HG03066 (cell line): Measurements from ENCODE around the gene DOCK2.
"Not testable (repeated sequence)": the region's sequence is repeated elsewhere in the genome, so short reads cannot be mapped to it uniquely, and the experiment has no call there.

ENCODE experiments used
- ATAC-seq: cut with Tn5 transposase; IDR thresholded peaks from one replicate; pipeline ENCODE4 v1.9.1; 2021; ENCODE audit warnings: low read depth; ENCODE audit not compliant: unreplicated experiment

Gene DOCK2

DNA sequence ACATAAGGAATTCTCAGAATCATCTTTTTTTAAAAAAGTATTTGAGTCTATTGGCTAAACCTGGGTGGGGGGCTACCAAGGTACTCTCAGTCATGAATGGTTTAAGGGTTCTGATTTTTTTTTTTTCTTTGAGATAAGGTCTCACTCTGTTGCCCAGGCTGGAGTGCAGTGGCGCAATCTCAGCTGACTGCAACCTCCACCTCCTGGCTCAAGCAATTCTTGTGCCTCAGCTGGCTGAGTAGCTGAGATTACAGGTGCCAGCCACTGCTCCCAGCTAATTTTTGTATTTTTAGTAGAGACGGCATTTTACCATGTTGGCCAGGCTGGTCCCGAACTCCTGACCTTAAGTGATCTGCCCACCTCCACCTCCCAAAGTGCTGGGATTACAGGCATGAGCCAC lies 171.8 kb downstream of the DOCK2 start:
- not testable (repeated sequence) for ATAC-seq

DNA sequence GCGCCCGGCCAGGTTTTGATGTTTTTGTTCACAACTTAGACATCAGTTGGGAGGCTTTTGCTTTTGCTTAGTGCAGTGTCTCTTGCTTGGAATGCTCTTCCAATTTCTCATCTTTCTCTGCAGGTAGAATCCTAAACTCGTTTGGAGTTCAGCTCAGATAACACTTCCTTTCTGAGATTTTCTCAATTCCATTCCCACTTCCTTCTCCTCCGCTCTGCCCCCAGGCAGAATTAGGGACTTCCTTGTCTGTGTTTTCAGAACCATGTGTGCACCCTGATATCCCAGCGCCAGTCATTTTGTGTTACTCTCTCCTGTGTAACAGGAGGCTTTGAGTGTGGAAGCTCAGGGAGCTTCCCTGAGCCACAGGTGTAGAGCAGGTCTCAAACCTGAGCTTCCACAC lies 172.2 kb downstream of the DOCK2 start:
- ATAC-seq = no peak

DNA sequence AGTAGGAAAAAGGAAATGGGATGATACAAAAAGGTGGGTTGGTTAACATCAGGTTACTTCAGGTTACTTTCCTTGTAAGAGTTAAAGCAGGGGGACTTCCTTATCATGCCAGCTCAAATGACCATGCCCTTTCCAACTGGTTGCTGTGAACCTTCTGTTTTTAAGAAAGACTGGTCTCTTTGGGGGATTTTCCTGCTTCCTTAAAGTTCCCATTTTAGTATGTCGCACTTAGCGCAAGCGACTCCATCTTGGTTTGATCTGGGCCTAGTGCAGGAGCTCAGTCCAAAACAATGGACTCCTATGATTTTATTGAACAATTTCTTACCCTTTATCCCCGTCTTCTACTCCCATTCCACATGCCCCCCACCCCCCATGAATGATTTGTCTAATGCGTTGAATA lies 173.4 kb downstream of the DOCK2 start:
- ATAC-seq = no peak

DNA sequence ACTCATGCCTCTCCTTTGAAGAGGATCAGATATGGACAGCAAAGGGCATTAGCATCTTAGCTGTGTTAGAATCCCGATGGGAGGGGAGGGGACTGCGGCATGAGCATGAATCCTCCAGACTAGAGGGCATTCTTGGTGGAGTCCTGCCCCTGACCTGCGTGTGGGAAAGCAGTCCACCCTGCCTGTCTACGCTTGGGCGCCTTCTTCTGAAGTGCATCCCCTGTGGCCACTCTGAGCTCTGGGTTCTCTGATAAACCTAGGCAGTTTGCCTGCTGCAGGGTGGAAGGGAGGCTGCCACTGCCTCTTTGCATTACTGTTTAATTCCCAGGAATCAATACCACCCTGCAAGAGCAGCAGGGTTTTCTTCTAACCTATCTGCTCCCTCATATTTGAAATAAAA lies 173.9 kb downstream of the DOCK2 start:
- no peak for ATAC-seq

DNA sequence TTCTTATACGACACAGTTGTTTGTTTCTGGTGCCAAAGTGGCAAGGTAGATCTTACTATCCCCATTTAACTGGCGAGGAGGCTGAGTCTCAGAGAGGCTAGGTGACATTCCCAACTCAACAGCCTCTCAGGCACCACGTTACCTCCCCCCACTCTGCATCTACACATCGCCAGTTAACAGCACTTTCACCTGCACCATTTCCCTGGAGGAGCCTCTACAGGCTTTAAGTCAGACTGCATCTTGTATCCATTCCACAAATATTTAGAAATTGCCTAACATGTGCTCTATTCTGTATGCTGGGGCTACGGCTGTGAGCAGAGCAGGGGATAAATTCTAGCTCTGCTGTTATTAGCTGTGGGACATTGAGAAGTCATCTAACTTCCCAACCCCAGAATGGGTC lies 174.6 kb downstream of the DOCK2 start:
- ATAC-seq = no peak

DNA sequence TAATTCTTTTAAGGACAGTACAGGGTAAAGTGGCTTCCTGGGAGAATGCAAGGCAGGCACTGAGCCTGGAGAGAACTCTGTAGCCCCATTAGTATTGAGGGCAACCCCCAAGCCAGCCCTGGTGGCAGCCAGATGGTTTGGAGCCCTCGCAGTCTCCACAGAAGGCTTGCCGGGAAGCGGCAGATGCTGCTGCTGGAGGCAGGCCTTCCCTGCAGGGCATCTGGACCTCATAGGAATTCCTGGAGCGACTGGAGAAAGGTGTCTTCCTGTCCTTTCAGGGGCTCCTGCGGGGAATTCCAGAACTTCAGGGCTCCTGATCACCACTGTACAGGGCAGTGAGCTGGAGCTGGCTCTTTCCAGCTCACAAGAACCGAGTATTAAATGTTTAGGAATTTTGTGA lies 175.7 kb downstream of the DOCK2 start:
- no peak for ATAC-seq

DNA sequence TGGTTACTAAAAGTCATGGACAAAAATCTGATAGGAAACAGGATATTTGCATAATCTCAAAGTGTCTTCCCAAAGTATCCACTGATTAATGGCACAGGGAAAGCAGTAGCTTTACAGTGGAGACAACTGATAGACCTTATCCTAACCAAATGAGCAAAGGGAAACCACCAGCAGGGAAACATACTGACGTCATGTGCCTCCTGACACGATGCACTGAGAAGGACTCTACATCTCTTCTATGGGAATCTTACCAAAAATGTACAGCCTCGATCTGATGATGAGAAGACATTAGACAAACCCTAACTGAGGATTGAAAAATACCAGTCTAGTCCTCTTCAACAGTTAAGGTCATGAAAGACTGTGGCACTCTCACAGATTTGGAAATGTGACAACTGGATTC lies 177.0 kb downstream of the DOCK2 start:
- ATAC-seq = no peak

DNA sequence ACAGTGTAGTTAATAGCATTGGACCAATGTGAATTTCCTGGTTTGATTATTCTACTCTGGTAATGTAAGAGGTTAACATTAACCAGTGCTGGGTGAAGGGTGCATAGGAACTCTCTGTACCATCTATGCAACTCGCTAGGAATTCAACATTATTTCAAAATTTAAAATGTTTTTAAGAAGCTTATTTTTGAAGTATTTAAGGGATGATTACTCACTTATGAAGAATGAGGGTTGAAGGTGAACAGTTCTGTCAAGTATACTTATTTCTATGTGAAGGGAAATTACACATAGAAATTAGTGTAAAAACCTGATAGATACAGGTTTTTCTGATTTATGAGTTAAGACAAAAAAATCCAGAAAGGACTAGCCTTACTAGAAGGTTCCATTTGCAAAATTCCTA lies 177.4 kb downstream of the DOCK2 start:
- no peak for ATAC-seq

DNA sequence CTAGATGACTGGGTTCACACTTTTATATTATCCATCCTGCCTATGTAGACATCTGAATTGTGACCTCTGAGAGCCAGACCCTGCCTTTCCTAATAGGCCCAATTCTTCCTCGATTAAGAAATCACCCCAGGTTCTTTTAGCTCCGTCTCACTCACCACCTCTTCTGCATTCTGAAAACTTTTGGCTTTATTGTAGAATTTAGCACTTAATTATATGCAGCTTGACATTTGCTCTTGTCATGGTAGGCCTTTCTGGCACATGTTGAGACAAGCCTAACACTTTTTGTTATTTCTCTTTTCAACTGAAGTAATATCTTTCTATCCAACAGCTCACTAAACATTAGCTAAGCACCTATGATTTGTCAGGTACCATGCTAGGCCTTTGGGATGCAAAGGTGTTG lies 180.0 kb downstream of the DOCK2 start:
- ATAC-seq = no peak

DNA sequence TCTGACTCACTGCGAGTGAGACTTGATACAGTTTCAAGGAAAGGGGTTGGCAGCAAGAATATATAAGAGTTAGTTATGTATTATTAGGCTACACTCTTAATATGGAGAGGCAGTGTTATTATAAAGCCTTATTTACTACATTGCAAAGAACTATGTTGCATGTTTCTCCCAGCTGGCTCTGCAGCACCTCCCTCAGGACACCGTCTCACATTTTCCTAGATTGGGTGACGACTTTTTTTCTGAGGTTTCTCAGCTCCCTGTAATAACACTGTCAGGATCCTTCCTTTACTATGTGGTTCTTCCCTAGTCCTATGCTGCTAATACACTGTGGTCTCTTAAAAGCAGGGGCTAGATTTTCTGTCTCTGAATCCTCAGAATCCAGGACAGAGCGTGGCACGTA lies 189.5 kb downstream of the DOCK2 start:
- no peak for ATAC-seq

DNA sequence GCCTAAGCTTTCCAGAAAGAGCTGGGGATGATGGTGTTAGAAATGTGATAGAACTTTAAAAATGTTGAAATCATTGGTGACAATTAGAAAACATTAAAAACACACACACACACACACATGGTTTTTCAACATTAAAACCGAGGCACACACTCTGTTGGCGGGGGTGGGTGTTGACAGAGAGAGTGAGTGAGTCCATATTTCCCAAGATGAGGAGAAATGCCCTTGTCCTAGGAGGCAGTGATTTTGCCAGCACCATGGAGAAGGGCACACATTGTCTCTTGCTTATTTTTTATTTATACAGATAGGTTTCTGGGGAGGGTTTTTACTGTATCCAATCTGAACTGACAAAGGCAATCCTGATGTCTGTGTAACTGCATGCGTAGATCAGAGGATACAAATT lies 190.7 kb downstream of the DOCK2 start:
- no peak for ATAC-seq

DNA sequence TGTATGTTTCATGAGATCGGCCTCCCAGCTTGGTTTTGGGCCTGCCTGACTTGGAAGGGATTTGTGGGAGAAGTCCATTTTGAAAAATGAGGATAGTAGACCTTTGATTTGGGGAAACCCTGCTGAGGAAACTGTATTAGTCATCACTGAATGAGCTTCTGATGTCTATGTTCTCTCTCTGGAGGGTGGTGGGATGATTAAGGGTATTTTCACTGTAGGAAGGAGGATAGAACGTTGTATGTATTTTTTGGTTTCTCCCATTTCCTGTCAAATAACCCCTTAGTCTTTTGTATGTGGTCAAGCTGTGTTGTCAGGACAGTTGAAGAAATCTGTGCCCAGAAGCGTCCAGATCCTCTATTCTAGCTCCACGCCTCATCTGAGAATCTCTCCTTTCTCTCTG lies 191.3 kb downstream of the DOCK2 start:
- no peak for ATAC-seq

DNA sequence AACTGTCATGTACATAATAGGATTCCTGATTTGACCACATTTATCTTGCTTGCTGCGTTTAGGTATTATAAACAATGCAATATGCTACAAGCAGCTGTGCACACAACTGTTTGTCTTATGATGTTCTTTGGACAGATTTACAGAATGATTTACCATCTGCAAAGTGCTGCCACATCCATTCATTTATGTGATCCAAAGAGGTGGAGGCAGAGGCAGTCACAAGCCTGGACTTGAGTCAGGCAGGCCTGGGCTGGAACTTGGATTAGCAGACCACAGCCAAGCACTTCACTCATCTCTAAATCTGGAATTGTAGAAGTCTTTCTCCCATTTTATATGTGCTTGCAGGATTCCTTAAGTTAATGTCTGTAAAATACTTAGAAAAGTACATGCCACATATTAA lies 194.3 kb downstream of the DOCK2 start:
- ATAC-seq = no peak

DNA sequence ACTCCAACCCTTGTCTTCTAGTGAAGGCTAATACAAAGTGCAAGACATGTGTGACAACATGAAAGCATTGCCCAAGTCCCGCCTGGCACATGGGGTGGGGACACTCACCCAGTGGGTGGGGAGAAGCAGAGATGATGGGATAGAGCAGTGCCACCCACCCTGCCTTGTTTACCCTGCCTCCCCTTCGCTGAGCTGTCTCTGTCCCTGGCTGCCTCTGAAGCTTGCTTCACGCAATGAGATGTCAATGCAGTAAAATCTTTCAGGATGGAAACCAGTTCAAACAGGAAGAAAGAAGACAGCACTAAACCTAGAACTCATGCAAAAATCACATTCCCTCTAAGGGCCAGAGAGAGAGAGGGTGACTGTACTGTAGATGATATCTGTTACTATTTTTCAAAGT lies 195.2 kb downstream of the DOCK2 start:
- no peak for ATAC-seq

DNA sequence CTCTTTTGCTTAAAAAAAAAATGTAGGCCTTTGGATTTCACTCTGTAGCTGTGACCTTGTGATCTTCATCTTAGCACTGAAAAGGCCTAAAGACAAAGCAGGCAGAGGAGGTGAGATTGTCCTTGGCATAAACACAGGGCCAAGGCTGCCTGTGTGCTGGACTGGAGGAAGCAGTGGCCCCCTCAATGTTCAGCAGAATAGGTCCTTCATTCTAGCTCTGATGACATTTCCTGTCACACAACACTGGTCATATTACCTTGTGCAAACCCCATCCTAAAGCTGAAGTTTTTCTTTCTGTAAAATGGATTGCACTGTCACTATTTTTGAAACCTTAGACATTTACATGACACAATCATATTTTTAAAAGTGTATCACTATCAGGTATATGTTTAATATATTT lies 195.8 kb downstream of the DOCK2 start:
- no peak for ATAC-seq

DNA sequence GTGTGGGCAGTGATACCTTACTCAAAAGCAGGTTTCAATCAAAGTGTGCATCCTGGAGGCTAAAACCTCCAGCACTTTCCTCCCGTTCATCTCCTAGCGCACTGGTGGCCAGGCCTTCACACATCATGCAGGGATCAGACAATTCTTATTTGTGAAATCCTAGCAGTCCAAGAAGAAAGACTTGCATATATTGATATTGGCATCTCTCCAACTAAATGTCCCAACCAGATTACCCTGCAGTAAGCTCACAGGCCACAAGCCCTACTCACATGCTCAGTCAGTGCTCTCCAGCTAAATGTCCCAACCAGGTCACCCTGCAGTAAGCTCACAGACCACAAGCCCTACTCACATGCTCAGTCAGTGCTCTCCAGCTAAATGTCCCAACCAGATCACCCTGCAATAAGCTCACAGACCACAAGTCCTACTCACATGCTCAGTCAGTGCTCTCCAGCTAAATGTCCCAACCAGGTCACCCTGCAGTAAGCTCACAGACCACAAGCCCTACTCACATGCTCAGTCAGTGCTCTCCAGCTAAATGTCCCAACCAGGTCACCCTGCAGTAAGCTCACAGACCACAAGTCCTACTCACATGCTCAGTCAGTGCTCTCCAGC lies 196.7 kb downstream of the DOCK2 start:
- ATAC-seq = not testable (repeated sequence)

DNA sequence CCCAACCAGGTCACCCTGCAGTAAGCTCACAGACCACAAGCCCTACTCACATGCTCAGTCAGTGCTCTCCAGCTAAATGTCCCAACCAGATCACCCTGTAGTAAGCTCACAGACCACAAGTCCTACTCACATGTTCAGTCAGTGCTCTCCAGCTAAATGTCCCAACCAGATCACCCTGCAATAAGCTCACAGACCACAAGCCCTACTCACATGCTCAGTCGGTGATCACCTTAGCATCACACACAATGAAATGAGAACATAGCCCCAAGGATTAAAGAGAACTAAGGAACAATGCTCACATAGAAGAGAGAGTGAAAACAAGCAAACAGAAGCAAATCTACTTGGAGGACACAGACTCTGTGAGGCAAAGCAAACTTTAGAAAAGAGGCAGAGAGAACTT lies 197.5 kb downstream of the DOCK2 start:
- not testable (repeated sequence) for ATAC-seq

DNA sequence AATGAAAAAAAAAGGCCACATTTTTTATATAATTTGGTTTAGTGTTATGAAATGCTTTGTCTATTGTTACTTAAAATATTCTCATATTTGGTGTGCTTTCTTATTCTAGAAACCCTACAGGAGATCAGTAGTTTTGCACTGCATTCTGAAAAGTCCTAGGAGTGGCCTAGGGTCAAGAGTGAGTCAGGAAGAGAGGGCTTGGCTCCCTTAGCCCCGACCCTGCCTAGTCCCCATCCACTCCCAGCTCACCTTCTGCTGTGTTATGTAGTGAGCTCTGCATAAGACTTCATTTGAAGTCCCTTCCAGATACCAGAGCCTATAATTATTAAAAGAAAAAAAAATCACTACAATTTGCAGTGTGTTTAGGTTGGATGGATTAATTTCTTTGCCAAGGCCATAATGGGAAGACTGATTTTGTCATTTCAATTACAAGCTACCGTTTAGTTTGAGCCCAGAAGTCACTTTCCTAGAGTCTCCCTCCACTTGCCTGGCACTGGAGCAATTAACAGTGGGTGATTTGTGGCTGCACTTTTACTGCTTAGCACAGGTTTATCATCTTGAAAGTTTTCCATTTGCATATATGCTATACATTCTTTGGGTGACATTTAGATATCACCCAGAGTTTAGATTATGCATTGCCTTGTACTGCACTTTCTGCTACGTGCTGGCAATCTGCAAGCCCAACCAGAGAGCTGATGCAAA lies 199.9 kb downstream of the DOCK2 start:
- no peak for ATAC-seq

DNA sequence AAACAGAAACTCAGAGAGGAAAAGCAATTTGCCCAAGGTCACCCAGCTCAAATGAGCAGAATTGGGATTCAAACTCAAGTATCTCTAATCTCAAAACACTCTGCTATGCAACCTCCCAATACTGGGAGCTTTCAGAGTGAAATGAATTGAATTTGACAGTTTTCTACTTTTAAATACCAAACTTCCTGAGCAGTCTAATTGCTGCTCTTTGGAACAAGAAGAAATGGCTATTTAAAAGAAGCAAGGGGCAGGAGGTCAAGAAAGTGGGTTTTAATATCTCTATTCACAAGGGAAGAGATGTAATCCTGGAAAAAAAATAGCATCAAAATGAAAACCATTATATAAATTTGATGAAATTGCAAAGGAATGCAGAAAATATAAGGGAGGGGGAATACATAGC lies 200.6 kb downstream of the DOCK2 start:
- no peak for ATAC-seq

DNA sequence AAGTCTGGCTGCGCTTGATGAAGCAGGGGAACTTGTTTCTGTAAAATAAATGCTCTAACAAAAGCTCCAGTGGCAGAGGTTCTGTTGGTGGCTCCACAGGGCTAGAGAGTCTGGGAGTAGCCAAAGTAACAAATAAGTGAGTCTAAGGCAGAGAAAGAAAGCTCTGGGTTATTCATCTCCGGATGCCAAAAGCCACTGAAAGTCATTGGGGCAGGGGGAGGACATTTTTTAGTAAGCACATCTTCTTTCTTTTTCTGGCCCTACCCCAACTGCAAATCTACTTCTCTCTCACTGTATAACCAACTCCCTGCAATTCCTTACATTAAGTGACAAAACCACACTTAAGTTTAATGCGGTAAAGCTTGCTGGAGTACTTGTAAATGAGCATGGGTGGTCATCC lies 201.6 kb downstream of the DOCK2 start:
- peak; percentile 91 for ATAC-seq

DNA sequence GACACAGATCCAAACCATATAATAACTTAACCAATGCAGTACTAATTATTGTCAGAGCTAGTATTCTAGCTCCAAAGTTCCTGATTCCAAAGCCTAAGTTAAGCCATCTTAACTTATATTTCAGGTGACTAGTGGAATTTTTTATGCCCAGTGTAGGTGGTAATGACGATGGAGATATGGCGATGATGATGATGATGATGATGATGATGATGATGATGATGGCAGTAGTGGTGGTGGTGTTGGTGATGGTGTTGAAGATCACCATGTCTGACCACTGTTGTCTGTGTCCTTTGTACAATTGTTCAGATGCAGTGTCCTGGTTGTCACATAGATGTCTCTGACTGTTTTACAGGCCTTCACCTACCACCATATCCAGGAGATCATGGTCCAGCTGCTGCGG lies 203.3 kb downstream of the DOCK2 start:
- no peak for ATAC-seq

DNA sequence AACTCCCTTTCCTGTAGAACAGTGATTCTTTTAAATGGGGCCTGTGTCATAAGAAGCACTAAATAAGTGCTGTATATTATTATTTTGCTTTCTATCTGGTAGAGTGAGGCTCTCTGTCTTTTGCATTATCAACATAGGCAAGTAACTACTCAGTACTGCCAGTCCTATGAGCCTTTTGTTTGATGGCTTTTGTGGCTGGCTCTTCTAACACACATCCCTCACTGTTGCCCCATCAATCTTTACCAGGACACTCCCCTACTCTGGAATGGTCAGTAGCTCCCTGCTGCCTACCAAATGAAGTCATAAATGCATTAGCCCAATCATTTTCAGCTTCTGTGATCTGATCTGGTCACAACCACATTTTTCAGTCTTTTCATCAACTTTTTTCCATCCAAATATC lies 205.6 kb downstream of the DOCK2 start:
- ATAC-seq = no peak

DNA sequence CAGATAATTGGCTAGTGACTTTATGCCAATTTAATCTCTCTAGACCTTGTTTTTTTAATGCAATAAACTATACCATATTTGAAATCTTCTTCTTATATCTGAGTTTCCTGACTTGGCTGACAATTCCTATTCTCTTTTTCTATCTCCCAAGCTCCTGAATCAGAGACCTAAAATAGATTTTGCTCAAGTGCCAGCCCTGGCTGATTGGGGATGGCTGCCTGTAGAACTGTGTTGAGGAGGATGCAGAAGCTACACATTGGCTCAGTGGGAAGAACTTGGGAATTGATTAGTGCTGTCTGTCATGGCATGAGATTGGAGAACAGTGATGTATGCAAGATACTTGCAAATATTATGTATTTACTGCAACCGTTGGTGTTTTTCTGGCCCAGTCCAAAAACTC lies 210.4 kb downstream of the DOCK2 start:
- no peak for ATAC-seq
